ENCODE results near the gene STOML1. TPM values are rescaled to one million over a fixed set of nuclear protein-coding genes. Genes with fewer than 3 reads are reported as not detected.

STOML1 gene
- total RNA-seq, 2 donors from 2014 or later = 4.4 to 5.5 TPM

- Histone ChIP-seq H3K9me3 (ENCODE audit: control insufficient read depth, low read length) (no peaks in the 10 kb centered on the region), H3K27ac (ENCODE audit: low read depth, low read length) (no peak overlapping the region), H3K36me3 (ENCODE audit: control insufficient read depth, insufficient read depth, low read length) (peaks cover 12% of the 10 kb centered on the region), H3K4me1 (ENCODE audit: control insufficient read depth, insufficient read depth, low read length) (no peaks in the 10 kb centered on the region), H3K4me3 (ENCODE audit: low read length) (no peak overlapping the region), H3K9ac (ENCODE audit: extremely low read depth, low read length, poor library complexity, severe bottlenecking) (no peak overlapping the region), H3K27me3 (ENCODE audit: control insufficient read depth, insufficient read depth, low read length, poor library complexity, severe bottlenecking) (no peaks in the 10 kb centered on the region)
- TF ChIP-seq, protein P1, sequence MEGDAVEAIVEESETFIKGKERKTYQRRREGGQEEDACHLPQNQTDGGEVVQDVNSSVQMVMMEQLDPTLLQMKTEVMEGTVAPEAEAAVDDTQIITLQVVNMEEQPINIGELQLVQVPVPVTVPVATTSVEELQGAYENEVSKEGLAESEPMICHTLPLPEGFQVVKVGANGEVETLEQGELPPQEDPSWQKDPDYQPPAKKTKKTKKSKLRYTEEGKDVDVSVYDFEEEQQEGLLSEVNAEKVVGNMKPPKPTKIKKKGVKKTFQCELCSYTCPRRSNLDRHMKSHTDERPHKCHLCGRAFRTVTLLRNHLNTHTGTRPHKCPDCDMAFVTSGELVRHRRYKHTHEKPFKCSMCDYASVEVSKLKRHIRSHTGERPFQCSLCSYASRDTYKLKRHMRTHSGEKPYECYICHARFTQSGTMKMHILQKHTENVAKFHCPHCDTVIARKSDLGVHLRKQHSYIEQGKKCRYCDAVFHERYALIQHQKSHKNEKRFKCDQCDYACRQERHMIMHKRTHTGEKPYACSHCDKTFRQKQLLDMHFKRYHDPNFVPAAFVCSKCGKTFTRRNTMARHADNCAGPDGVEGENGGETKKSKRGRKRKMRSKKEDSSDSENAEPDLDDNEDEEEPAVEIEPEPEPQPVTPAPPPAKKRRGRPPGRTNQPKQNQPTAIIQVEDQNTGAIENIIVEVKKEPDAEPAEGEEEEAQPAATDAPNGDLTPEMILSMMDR (conservative IDR thresholded peaks at IDR 0.05) = no peak
- Mint-ChIP-seq H3K4me1 (peaks cover 6% of the 10 kb centered on the region), H3K4me3 (no peak overlapping the region), H3K9me3 (no peaks in the 10 kb centered on the region), H3K27ac (no peak overlapping the region), H3K36me3 (ENCODE audit: low read depth) (peaks cover 10% of the 10 kb centered on the region), H3K27me3 (ENCODE audit: insufficient read depth) (no peaks in the 10 kb centered on the region)
- WGBS, 2 experiments (ENCODE audit: insufficient coverage in 1 of 2, insufficient read length in 1 of 2) = 92% methylated on average over 20 to 28 of the region's 28 CpGs
- DNase-seq = peak; percentile 30
Measured at GRCh38 chr15:74035121-74036017, 43.3 kb upstream of the STOML1 start.

DNA sequence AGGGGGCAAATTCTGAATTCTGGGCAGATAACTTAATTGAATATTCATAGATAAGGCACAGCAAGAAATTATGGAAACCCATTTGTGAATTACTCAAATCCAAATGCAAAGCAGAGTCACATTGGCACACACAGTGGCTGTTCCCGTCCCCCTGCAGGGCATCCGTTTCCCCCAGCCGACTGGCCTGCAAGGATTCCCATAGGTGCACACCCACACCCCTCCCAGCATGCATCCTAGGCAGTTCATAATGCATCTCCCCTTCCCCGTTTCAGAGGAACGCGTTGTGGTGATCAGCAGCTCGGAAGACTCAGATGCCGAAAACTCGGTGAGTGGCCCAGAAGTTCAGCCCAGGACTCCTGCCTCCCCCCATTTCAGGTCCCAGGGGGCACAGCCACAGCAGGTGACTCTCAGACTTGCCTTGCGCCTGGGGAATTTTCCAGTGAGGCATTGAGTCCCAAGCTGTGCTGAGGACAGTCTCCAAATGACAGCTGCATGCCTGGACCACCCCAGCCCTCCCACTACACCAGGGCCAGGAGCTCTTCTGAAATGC, 42.2 kb upstream of the STOML1 start:
- H3K27ac Mint-ChIP-seq = no peak overlapping the region
- WGBS, 2 experiments (ENCODE audit: insufficient coverage in 1 of 2, insufficient read length in 1 of 2) = 89 to 91% methylated on average over 10 of the region's 10 CpGs

More for the DNA sequence above, 42.2 kb upstream of the STOML1 start:
- H3K27me3 ChIP-seq (ENCODE audit: control insufficient read depth, insufficient read depth, low read length, poor library complexity, severe bottlenecking) = no peaks in the 10 kb centered on the region
- Mint-ChIP-seq H3K27me3 (ENCODE audit: insufficient read depth) (no peaks in the 10 kb centered on the region), H3K4me1 (peaks cover 6% of the 10 kb centered on the region), H3K9me3 (no peaks in the 10 kb centered on the region), H3K36me3 (ENCODE audit: low read depth) (peaks cover 10% of the 10 kb centered on the region), H3K4me3 (no peak overlapping the region)
- no peaks in the 10 kb centered on the region for H3K4me1 ChIP-seq (ENCODE audit: control insufficient read depth, insufficient read depth, low read length)
- peaks cover 16% of the 10 kb centered on the region for H3K36me3 ChIP-seq (ENCODE audit: control insufficient read depth, insufficient read depth, low read length)
- TF ChIP-seq, protein P1 (conservative IDR thresholded peaks at IDR 0.05) = no peak
- H3K9me3 ChIP-seq (ENCODE audit: control insufficient read depth, low read length) = no peaks in the 10 kb centered on the region
- no peak for DNase-seq
- H3K4me3 ChIP-seq (ENCODE audit: low read length) = no peak overlapping the region
- no peak overlapping the region for H3K9ac ChIP-seq (ENCODE audit: extremely low read depth, low read length, poor library complexity, severe bottlenecking)
- H3K27ac ChIP-seq (ENCODE audit: low read depth, low read length) = no peak overlapping the region

Measured in endodermal cell (in vitro differentiated cells).